Fibroblast of skin of left biceps (primary cell): ENCODE results near the gene TAF1A.
A peak's percentile ranks its signal among the peaks of the same experiment; 100 is the strongest.

Source experiments
- DNase-seq, 2 experiments: peaks; one replicate each; pipeline ENCODE4 v3.0.0-alpha.2; 2013; ENCODE audit warnings: low read depth in 2 of 2

Gene TAF1A

GRCh38 chr1:222535455-222535854, 54.3 kb downstream of the TAF1A start:
- DNase-seq, result no peak

- DNase-seq, result no peak
Observed at GRCh38 chr1:222530852-222531251, 58.9 kb downstream of the TAF1A start.

- DNase-seq, result no peak
Observed at GRCh38 chr1:222529916-222530315, 59.8 kb downstream of the TAF1A start.

GRCh38 chr1:222529181-222529580, 60.6 kb downstream of the TAF1A start:
- no peak for DNase-seq

GRCh38 chr1:222525951-222526350, 63.8 kb downstream of the TAF1A start:
- no peak for DNase-seq

GRCh38 chr1:222523852-222524251, 65.9 kb downstream of the TAF1A start:
- peak in 1 of 2 experiments; percentile 21 for DNase-seq

GRCh38 chr1:222522105-222522915, 67.4 kb downstream of the TAF1A start:
- DNase-seq, result no peak

GRCh38 chr1:222521299-222522104, 68.2 kb downstream of the TAF1A start:
- DNase-seq, result no peak
